HS-5 (cell line): ENCODE measurements around the gene AGGF1.
"Not testable (repeated sequence)": the region's sequence is repeated elsewhere in the genome, so short reads cannot be mapped to it uniquely, and the experiment has no call there.

ENCODE experiments used
- DNase-seq: peaks from one replicate; pipeline ENCODE4 v3.0.0-alpha.2; 2012; ENCODE audit warnings: low read depth

AGGF1 gene

GRCh38 chr5:77087484-77088261 is 57.5 kb downstream of the AGGF1 start:
- DNase-seq, result no peak

DNA sequence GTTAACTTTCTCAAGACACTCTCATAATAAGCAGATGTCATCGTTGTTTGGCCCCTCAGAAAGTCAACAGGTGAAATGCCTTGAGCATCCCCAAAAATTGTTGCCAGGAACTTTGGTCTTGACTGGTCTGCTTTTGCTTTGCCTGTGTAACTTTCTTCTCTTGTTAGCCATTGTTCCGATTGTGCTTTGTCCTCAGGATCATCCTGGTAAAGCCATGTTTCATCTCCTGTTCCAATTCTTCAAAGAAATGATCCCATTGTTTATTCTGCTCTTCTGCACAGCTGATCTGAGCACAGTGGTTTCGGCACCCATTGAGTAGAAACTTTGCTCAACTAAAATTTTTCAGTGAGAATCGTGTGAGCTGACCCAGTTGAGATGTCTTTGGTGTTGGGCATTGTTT is 65.0 kb downstream of the AGGF1 start:
- no peak for DNase-seq

DNA sequence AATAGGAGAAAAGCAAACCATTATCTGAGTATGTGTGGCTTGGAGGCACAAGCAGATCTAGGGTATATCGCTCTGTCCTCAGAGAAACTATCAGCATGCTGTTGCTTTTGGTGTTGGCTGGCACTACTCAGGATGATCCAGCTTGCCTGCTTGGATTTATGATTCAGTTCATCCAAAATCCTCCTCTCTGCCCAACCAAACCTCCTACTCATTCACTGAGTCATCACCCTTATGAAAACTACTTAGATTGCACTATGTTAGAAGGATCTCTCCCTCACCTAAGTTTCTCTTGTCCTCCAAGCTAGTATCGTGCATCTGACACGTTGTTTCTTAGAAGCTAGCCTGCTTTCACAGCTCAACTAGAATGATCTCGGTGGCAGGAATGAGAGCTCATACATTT is 71.1 kb downstream of the AGGF1 start:
- DNase-seq, result no peak

GRCh38 chr5:77102549-77102948 is 72.3 kb downstream of the AGGF1 start:
- DNase-seq, result no peak

- DNase-seq, result no peak
Measured at GRCh38 chr5:77103457-77103856, 73.3 kb downstream of the AGGF1 start.

DNA sequence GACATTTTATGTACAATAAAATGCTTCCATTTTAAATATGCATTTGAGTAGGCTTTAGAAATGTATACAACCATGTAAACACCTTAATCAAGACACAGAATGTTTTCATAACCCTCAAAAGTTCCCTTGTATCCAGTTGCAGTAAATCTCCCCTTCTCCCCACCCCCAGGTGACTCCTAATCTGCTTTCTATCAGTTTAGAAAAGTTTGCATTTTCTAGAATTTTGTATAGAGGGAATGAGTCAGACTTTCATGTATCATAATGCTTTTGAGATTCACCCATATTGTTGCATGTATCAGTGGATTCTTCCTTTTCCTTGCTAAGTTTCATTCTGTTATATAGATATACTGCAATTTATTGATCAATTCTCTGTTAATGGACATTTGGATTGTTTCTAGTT is 74.6 kb downstream of the AGGF1 start:
- no peak for DNase-seq

GRCh38 chr5:77107035-77107434 is 76.8 kb downstream of the AGGF1 start:
- DNase-seq, result not testable (repeated sequence)
